Occipital lobe (tissue), 2 donors: ENCODE results near the gene PHLPP2. TPM values are rescaled to one million over a fixed set of nuclear protein-coding genes. Genes with fewer than 3 reads are reported as not detected.

Source experiments
- DNase-seq: peaks from one replicate; lab custom pipeline; 2025; lab: John Stamatoyannopoulos, UW
- total RNA-seq: library from RNA; depleted of rRNA; stranded (reverse); fragments of >200 nt; gene quantifications from one replicate; pipeline ENCODE4 v1.2.3, GENCODE V29; 2014

The PHLPP2 gene, protein sequence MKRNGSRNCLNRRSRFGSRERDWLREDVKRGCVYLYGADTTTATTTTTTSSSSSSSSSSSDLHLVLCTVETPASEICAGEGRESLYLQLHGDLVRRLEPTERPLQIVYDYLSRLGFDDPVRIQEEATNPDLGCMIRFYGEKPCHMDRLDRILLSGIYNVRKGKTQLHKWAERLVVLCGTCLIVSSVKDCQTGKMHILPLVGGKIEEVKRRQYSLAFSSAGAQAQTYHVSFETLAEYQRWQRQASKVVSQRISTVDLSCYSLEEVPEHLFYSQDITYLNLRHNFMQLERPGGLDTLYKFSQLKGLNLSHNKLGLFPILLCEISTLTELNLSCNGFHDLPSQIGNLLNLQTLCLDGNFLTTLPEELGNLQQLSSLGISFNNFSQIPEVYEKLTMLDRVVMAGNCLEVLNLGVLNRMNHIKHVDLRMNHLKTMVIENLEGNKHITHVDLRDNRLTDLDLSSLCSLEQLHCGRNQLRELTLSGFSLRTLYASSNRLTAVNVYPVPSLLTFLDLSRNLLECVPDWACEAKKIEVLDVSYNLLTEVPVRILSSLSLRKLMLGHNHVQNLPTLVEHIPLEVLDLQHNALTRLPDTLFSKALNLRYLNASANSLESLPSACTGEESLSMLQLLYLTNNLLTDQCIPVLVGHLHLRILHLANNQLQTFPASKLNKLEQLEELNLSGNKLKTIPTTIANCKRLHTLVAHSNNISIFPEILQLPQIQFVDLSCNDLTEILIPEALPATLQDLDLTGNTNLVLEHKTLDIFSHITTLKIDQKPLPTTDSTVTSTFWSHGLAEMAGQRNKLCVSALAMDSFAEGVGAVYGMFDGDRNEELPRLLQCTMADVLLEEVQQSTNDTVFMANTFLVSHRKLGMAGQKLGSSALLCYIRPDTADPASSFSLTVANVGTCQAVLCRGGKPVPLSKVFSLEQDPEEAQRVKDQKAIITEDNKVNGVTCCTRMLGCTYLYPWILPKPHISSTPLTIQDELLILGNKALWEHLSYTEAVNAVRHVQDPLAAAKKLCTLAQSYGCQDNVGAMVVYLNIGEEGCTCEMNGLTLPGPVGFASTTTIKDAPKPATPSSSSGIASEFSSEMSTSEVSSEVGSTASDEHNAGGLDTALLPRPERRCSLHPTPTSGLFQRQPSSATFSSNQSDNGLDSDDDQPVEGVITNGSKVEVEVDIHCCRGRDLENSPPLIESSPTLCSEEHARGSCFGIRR (N-terminal part only)
- total RNA-seq, result 27.0 TPM

- no peak for DNase-seq
These were observed at the start of gene PHLPP2 for GRCh38 chr16:71724320-71724751. TSS of gene PHLPP2 (minus strand) at chr16:71724701. CDS start at chr16:71714795, 9,906 bp downstream.

- no peak for DNase-seq
These were observed 47.1 kb upstream of the PHLPP2 start for GRCh38 chr16:71771571-71771970.

- DNase-seq, result no peak
These were observed 44.7 kb upstream of the PHLPP2 start for GRCh38 chr16:71769222-71769621.

- DNase-seq, result no peak
These were observed 42.8 kb upstream of the PHLPP2 start for GRCh38 chr16:71767060-71767900.

- no peak for DNase-seq
These were observed 37.7 kb upstream of the PHLPP2 start for GRCh38 chr16:71762186-71762585.

DNA sequence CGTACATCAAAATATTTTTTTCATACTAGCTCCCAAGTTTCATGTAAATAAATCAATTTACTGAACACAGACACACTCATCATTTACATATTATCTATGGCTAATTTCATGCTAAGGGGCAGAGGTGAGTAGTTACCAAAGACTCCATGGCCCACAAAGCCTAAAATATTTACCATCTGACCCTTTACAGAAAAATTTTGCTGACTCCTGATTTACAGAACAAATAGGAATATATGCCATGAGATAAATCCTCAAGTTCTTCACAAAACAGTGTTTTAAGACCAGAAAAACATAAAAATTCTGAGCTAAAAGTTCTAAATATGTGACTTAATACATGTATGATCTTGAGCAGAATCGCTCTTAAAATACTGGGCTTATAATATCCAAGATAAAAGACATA lies 36.6 kb upstream of the PHLPP2 start:
- no peak for DNase-seq

GRCh38 chr16:71758293-71758760 lies 33.8 kb upstream of the PHLPP2 start:
- no peak for DNase-seq

DNA sequence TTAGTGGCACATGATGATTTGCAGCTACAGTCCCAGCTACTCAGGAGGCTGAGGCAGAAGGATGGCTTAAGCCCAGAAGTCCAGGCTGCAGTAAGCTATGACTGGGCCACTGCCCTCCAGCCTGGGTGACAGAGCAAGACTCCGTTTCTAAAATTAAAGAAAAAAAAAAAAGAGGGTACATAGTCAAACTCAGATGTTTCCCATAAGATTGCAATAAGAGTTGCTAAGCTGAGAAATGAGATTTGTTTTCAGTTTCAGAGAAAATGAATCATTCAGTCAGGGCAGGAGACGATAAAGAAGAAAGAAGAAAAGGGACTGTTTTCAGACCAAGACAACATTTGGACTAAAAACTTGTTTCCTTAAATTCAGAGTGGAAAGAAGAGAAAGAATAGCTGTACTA lies 30.2 kb upstream of the PHLPP2 start:
- DNase-seq, result no peak

- no peak for DNase-seq
These were observed 29.6 kb upstream of the PHLPP2 start for GRCh38 chr16:71754108-71754507.

GRCh38 chr16:71748226-71748625 lies 23.7 kb upstream of the PHLPP2 start:
- DNase-seq, result no peak

- no peak for DNase-seq
These were observed 22.0 kb upstream of the PHLPP2 start for GRCh38 chr16:71746442-71747046.

DNA sequence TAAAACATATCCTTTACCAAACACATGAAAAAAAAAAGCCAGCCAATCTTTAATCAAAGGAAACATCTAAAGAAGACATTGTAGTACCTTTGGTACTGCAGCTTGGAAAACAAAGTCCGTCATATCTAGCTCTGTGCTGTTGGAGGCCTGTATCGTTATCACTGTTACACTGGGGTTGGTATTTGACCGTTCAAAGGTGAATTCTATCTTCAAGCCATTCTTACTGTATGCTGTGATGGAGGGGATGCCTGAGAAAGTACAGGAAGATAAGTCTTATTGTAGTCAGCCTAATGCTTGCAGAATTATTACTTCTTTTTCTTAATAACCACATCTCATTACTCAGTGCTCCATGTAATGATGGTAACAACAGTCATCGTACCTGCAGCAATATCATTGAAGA lies 14.4 kb upstream of the PHLPP2 start:
- DNase-seq, result no peak

DNA sequence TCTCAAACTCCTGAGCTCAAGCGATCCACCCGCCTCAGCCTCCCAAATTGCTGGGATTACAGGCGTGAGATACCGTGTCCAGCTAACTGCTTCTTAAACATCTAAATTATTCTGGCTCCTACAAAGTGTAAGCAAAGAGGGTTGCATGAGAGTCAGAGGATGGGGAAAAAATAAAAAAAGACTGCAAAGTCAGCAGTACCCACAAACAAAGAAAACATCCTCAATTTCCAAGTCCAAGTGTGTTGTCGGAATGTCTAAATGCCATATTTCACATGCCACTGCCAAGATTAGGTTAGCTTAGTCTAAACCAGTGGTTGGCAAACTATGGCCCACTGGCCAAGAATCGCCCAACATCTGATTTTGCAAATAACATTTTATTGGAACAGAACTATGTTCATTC lies 13.0 kb upstream of the PHLPP2 start:
- DNase-seq, result no peak

- no peak for DNase-seq
These were observed 10.0 kb upstream of the PHLPP2 start for GRCh38 chr16:71734511-71734910.

GRCh38 chr16:71732587-71732986 lies 8.1 kb upstream of the PHLPP2 start:
- no peak for DNase-seq

- no peak for DNase-seq
These were observed 3.2 kb upstream of the PHLPP2 start for GRCh38 chr16:71727551-71728324.

- DNase-seq, result no peak
These were observed 2.2 kb upstream of the PHLPP2 start for GRCh38 chr16:71726476-71727315.

- DNase-seq, result peak; percentile 69
These were observed 773 bp downstream of the PHLPP2 start for GRCh38 chr16:71723537-71724319.
